HCT116 (cell line): ENCODE measurements around the gene ZSCAN2. TPM values are rescaled to one million over a fixed set of nuclear protein-coding genes. Genes with fewer than 3 reads are reported as not detected.
"Not testable (repeated sequence)": the region's sequence is repeated elsewhere in the genome, so short reads cannot be mapped to it uniquely, and the experiment has no call there.

Source experiments
- ATAC-seq: fragments of 200-7000 bp; cut with Tn5 transposase; 2 replicates; pipeline ENCODE4 v1.9.1; 2020; ENCODE audit warnings: mild to moderate bottlenecking, moderate library complexity
- BruUV-seq: library from RNA; stranded (reverse); fragments of 400-500 nt; replicated peaks from 2 replicates; lab custom pipeline; 2021; lab: Mats Ljungman, UMichigan
- CTCF ChIA-PET: fragments of 300-600 bp; sonication (Branson Sonifier 250); formaldehyde crosslinking; loops from one replicate; lab custom pipeline; 2021; ENCODE audit warnings: antibody characterized with exemption; lab: Charles Lee
- POLR2A ChIA-PET: fragments of 300-600, 350-600 bp; sonication (Branson Sonifier 250); formaldehyde crosslinking; loops from one replicate; lab custom pipeline; 2021; ENCODE audit warnings: antibody characterized with exemption; lab: Charles Lee
- RAD21 ChIA-PET, 2 experiments: fragments of 300-600 bp; sonication (Branson Sonifier 250); formaldehyde crosslinking; loops; one replicate each; lab custom pipeline; 2023; ENCODE audit warnings: low total read pairs in 2 of 2; ENCODE audit not compliant: uncharacterized antibody in 2 of 2, unreplicated experiment in 2 of 2, low non-redundant PET in 1 of 2; lab: Charles Lee
- DNase-seq: peaks from one replicate; pipeline ENCODE4 v3.0.0-alpha.2; 2010; ENCODE audit warnings: low read depth, low spot score
- H2AFZ ChIP-seq: fragments of 200-600 bp; shearing (Covaris generic), sonication (generic); 2 replicates; pipeline ENCODE4 v1.6.1; 2017; ENCODE audit warnings: low read depth, mixed run types, mixed read lengths, antibody characterized with exemption, low read length; ENCODE audit not compliant: poor library complexity, severe bottlenecking
- H3K27ac ChIP-seq: 2 replicates; pipeline ENCODE4 v1.5.1; 2012; ENCODE audit warnings: low read depth, low read length
- H3K27me3 ChIP-seq: fragments of 200-600 bp; sonication (generic); 2 replicates; pipeline ENCODE4 v1.6.1; 2016; ENCODE audit warnings: mixed run types, low read length, mixed read lengths; ENCODE audit not compliant: insufficient read depth
- H3K36me3 ChIP-seq, 2 experiments: fragments of 200-500 bp in 1 of 2; fragments of 200-600 bp in 1 of 2; sonication (Bioruptor generic) in 1 of 2; sonication (generic) in 1 of 2; 2 replicates each; pipeline versions ENCODE4 v1.5.1 to v1.6.1; 2014 to 2016; ENCODE audit warnings: low read length in 2 of 2, inconsistent platforms in 1 of 2, mixed read lengths in 1 of 2, mixed run types in 1 of 2; ENCODE audit not compliant: insufficient read depth in 2 of 2, control insufficient read depth in 1 of 2
- H3K4me1 ChIP-seq, 2 experiments: fragments of 200-600 bp in 1 of 2; sonication (generic) in 1 of 2; 2 replicates each; pipeline versions ENCODE4 v1.5.1 to v1.6.1; 2012 to 2017; ENCODE audit warnings: low read length in 2 of 2, inconsistent platforms in 1 of 2, mild to moderate bottlenecking in 1 of 2, mixed read lengths in 1 of 2, mixed run types in 1 of 2, moderate library complexity in 1 of 2; ENCODE audit not compliant: insufficient read depth in 2 of 2, control insufficient read depth in 1 of 2
- H3K4me2 ChIP-seq: fragments of 200-600 bp; sonication (generic); 2 replicates; pipeline ENCODE4 v1.6.1; 2017; ENCODE audit warnings: mixed run types, low read length, mixed read lengths
- H3K4me3 ChIP-seq, 2 experiments: fragments of 200-600 bp in 1 of 2; sonication (generic) in 1 of 2; replicated peaks in 1 of 2; 2 replicates each; pipeline ENCODE4 v1.5.1; 2011 to 2016; ENCODE audit warnings: low read length in 2 of 2, control low read depth in 1 of 2, low read depth in 1 of 2, mild to moderate bottlenecking in 1 of 2, mixed read lengths in 1 of 2, mixed run types in 1 of 2
- H3K79me2 ChIP-seq: fragments of 200-600 bp; sonication (generic); 2 replicates; pipeline ENCODE4 v1.6.1; 2017; ENCODE audit warnings: mild to moderate bottlenecking, mixed run types, low read length, moderate library complexity, mixed read lengths; ENCODE audit not compliant: insufficient read depth
- H3K9ac ChIP-seq: fragments of 200-600 bp; sonication (generic); 2 replicates; pipeline ENCODE4 v1.6.1; 2016; ENCODE audit warnings: low read length, mixed read lengths
- H3K9me2 ChIP-seq: fragments of 200-600 bp; sonication (generic), shearing (Covaris generic); 2 replicates; pipeline ENCODE4 v1.6.1; 2017; ENCODE audit warnings: mixed run types, mild to moderate bottlenecking, moderate library complexity; ENCODE audit not compliant: insufficient read depth
- H3K9me3 ChIP-seq, 2 experiments: fragments of 200-500 bp in 1 of 2; fragments of 200-600 bp in 1 of 2; sonication (Bioruptor generic) in 1 of 2; sonication (generic) in 1 of 2; 2 replicates each; pipeline ENCODE4 v1.6.1; 2014 to 2017; ENCODE audit warnings: low read length in 2 of 2, mixed read lengths in 2 of 2, inconsistent platforms in 1 of 2, low read depth in 1 of 2, mild to moderate bottlenecking in 1 of 2, mixed run types in 1 of 2, moderate library complexity in 1 of 2; ENCODE audit not compliant: control insufficient read depth in 1 of 2, insufficient read depth in 1 of 2
- H4K20me1 ChIP-seq: fragments of 200-600 bp; sonication (generic), shearing (Covaris generic); 2 replicates; pipeline ENCODE4 v1.6.1; 2017; ENCODE audit warnings: mixed run types, mild to moderate bottlenecking, moderate library complexity; ENCODE audit not compliant: insufficient read depth
- ELF1 ChIP-seq: IDR thresholded peaks from 2 replicates; pipeline ENCODE4 v1.6.1; 2012; ENCODE audit warnings: low read depth, borderline replicate concordance
- EZH2 ChIP-seq: fragments of 200-600 bp; sonication (generic); IDR thresholded peaks from 2 replicates; pipeline ENCODE4 v1.6.1; 2017; ENCODE audit warnings: antibody characterized with exemption, mixed run types
- POLR2A ChIP-seq: IDR thresholded peaks from 2 replicates; pipeline ENCODE4 v1.7.0; 2011; ENCODE audit warnings: borderline replicate concordance; ENCODE audit not compliant: insufficient read depth, insufficient read length; ENCODE audit errors: extremely low read depth
- SP1 ChIP-seq: IDR thresholded peaks from 2 replicates; pipeline ENCODE4 v1.6.1; 2012; ENCODE audit warnings: low read depth
- intact Hi-C: fragments of 100-400 bp; cut with micrococcal nuclease; formaldehyde crosslinking; loops from 2 replicates; pipeline ENCODE4 v1.10.0; 2022
- total RNA-seq: library from RNA; stranded (reverse); gene quantifications from one replicate; pipeline ENCODE4 v1.2.1, GENCODE V29; 2021; ENCODE audit not compliant: unreplicated experiment

Gene ZSCAN2
- total RNA-seq, 1 experiment from 2014 or later = 15.5 TPM

- Histone ChIP-seq H3K27ac (no peak overlapping the region), H3K79me2 (no peaks in the 10 kb centered on the region), H3K9ac (no peak overlapping the region), H3K27me3 (no peaks in the 10 kb centered on the region), H2AFZ (no peak overlapping the region), H3K4me1 (no peaks in the 10 kb centered on the region), H3K36me3 (no peaks in the 10 kb centered on the region), H3K9me3 (peaks cover 0 to 4% of the 10 kb centered on the region in 2 experiments; a peak in 1 of 4 replicates), H4K20me1 (no peaks in the 10 kb centered on the region), H3K9me2 (no peaks in the 10 kb centered on the region), H3K4me3 (no peak overlapping the region), H3K4me2 (no peak overlapping the region)
- intact Hi-C loops = no loop called here
- CTCF ChIA-PET = interaction anchor here (2.4 kb wide), 1 partner anchor 18 kb away, joined by 11 read pairs; no protein-coding TSS in a partner anchor
- BruUV-seq = no TSS peak
- RAD21 ChIA-PET = no interaction called here
- no peak for ATAC-seq
- TF ChIP-seq SP1 = no peak
- no peak for TF ChIP-seq ELF1
- TF ChIP-seq POLR2A = no peak
- TF ChIP-seq EZH2 = no peak
- DNase-seq = no peak
- POLR2A ChIA-PET = no interaction called here
These were observed 47.9 kb upstream of the ZSCAN2 start for GRCh38 chr15:84552896-84553295.

- H3K79me2 ChIP-seq, H2AFZ ChIP-seq, BruUV-seq, H3K4me1 ChIP-seq, H3K36me3 ChIP-seq, H3K4me2 ChIP-seq, H3K27ac ChIP-seq, CTCF ChIA-PET, RAD21 ChIA-PET, H3K9ac ChIP-seq, POLR2A ChIA-PET, H4K20me1 ChIP-seq, ATAC-seq, H3K9me3 ChIP-seq, H3K27me3 ChIP-seq, DNase-seq, H3K4me3 ChIP-seq, intact Hi-C loops, H3K9me2 ChIP-seq: not testable (repeated sequence)
These were observed 44.1 kb upstream of the ZSCAN2 start for GRCh38 chr15:84556690-84557089.

GRCh38 chr15:84568021-84568420, 32.8 kb upstream of the ZSCAN2 start:
- intact Hi-C loops, POLR2A ChIA-PET, H3K4me3 ChIP-seq, DNase-seq, H4K20me1 ChIP-seq, BruUV-seq, H3K27ac ChIP-seq, H3K4me2 ChIP-seq, H3K9ac ChIP-seq, H3K79me2 ChIP-seq, H3K9me3 ChIP-seq, ATAC-seq, H3K9me2 ChIP-seq, H2AFZ ChIP-seq, RAD21 ChIA-PET, H3K36me3 ChIP-seq, H3K27me3 ChIP-seq, CTCF ChIA-PET: not testable (repeated sequence)
- peaks cover 0 to 15% of the 10 kb centered on the region in 2 experiments; a peak in 1 of 4 replicates for H3K4me1 ChIP-seq
